AML-193 (cell line): ENCODE data around the gene ILKAP.

Source experiments
- DNase-seq, 2 experiments: peaks; one replicate each; lab custom pipeline; 2025; lab: John Stamatoyannopoulos, UW

ILKAP gene

DNA sequence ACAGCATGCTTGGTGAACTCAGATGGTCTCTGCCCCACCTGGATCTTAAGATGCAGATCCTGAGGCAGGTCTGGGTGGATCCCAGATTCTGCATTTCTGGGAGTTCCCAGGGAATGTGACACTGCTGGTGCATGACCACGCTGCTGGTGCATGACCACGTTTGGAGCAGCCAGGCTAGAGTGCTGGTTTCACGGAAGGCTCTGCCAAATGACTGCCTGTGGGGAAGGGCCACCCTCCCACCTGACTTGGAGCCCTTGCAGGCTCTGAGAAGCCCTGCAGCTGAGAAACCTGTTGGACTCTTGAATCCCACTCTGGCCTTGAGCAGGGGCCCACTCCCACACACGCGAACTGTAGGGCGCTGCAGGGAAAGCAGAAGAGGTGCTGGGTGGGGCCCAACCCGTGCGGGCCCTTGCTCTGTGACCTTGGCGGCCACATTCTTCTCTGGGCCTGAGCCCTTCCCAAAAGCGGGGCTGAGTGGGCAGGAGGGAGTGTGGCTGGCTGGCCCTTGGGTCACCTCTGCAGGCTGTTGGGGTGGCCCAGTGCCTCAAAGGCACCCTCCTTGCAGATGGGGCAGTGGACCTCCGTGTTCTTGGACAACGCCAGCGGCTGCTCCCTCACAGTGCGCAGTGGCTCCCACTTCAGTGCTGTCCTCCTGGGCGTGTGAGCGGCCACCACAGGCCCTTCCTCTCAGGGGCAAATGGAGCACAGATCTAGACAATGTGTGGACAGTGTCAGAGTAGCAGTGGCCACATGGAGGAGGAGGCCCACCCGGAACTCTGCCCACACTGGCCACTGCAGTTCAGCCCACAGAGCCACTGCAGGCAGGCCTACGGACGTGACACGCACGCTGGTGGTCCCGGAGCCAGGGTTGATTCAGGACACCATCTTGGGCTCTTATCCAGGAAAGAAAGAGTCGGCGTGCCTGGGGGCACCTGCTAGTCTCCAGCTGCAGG lies 36.8 kb downstream of the ILKAP start:
- no peak for DNase-seq

DNA sequence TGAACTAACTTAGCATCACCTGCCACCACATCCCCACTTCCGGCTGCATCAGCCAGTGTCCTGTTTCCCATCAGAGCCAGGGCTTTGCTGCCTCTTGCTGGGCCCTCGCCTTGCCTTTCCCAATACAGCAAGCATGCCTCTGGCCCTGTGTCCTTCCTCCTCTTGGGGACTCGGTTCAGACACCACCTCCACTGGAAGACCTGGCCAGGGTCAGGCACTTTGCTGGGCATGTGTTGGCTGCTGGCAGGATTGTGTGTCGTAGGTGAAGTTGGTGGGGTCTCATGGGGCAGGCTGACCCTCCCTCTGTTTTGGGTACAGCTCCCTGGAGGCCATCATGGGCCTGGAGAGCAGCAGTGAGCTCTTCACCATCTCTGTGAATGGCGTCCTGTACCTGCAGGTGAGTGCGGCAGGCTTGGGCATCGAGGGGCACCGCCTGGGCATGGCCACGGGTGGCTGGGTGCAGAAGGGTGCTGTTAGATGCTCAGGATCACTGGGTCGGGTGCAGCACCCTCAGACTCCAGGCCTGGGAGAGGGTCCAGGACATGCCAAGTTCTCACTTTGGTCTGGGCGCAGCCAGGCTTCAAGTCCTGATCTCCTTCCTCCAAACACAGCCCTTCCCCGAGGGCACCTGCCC lies 38.1 kb downstream of the ILKAP start:
- no peak for DNase-seq

- DNase-seq = no peak
Observed at GRCh38 chr2:238164906-238165287, 38.6 kb downstream of the ILKAP start.

GRCh38 chr2:238163481-238164198 lies 39.9 kb downstream of the ILKAP start:
- DNase-seq = no peak

DNA sequence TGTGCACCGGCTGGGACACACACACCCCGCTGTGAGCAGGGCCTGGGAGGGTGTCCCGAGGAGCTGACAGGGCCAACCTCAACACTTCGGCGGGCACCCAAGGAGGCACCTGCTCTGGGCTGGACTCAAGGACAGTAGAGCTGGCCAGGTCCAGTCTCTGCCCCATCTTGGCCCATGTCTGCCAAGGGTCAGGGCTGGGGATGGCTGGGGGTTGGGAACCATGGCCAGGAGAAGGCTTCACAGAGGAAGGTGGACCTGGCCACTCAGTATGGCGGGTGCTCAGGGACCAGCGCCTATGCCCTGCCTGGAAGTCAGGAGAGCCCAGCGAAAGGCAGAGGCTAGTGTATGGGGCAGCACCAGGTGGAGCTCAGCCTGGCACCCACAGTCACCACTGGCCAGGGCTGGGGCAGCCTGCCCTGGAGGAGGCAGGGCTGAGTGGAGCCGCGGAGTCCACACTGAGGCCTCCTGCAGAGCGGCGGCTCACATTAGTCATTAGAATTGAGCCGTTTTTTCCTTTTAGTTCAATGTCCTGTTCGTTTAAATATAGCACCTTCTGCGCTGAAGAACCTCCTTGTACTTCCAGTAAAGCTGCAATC lies 40.6 kb downstream of the ILKAP start:
- no peak for DNase-seq

DNA sequence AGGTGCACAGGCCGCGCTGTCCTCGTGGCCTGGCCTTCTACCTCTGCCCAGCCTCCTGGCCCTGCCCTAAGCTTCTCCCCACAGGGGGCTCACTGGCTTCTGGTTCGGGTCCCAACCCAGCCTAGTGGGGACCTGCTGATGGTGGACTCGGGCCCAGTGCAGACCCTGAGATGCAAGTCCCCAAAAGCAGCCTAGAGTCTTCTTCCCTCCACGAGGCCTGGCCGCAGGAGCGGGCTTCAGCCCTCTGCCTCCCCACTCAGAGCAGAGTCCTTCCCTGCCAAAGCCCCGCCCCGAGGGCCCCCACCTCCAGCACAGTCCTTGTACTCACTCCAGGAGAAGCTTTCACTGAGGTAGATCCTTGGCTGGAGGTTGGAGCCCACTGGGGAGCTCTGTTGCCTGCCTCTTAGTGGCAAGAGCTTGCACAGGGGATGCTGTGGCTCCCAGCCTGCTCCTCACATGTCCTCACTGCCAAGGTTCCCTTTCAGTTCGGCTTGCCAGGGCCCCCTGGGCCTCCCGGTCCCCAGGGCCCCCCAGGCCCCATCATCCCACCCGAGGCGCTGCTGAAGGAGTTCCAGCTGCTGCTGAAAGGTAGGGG lies 41.1 kb downstream of the ILKAP start:
- no peak for DNase-seq

DNA sequence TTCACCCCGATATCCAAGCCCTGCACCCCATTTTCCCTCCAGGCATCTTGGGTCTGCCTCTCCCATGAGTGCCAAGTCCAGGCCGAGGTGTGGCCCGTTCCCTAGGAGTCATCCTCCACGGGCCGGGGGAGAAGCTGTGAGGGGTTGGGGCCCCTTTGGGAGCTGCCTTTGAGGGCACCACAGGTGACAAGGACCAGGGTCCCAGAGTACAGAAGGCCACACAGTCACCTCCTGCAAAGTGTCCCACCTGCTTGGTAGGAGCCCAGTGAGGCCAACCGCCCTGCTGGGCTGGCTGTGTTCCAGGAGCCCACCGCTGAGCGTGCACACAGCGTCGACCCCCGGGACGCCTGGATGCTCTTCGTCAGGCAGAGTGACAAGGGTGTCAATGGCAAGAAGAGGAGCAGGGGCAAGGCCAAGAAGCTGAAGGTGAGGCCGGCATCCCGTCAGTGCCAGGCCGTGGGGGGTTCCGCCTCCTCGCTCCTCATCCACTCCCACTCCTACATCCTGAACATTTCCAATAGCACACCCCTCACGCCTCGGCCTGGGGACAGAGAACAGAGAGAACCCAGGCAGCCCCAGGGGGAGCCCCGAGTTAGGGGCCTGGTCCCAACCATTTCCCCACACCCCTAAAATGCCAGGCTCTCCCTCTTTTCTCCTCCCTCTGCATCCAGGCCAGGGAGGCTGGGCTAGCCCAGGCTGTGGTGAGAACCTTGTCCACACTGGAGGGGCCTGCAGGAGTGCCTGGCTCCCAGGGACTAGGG lies 42.0 kb downstream of the ILKAP start:
- DNase-seq = no peak

GRCh38 chr2:238160206-238161129 lies 43.0 kb downstream of the ILKAP start:
- DNase-seq = no peak

DNA sequence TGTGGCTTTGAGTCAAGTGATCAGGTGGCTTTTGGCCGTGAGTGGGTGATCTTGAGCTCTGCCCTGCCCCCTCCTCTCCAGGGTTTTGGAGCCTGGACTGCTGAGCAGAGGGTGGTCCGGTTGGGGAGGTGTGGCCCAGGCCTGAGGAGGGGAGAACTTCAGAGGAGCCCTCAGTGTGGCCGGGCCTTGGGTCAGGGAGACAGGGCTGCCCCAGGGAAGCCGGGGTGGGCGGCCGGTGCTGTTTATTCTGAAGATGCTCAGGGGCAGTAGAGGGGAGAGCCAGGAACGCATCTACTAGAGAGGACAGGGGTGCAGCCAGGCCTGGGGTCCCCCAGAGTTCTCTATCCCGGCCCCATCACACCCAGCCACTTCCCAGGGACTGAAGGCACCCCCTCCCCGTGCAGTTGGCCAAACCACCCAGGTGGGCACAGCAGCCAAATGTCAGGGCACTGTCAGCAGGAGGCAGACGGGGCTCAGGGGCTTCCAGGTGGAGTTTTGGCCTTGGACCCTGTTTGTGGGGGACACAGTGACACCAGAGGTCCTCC lies 43.8 kb downstream of the ILKAP start:
- DNase-seq = no peak

- no peak for DNase-seq
Observed at GRCh38 chr2:238159071-238159539, 44.4 kb downstream of the ILKAP start.

GRCh38 chr2:238158509-238159070 lies 44.9 kb downstream of the ILKAP start, which contains the start of gene ERFE:
ERFE (plus strand) TSS chr2:238158970; CDS start chr2:238159008, 38 bp downstream.
- DNase-seq = peak in 1 of 2 experiments; percentile 8

DNA sequence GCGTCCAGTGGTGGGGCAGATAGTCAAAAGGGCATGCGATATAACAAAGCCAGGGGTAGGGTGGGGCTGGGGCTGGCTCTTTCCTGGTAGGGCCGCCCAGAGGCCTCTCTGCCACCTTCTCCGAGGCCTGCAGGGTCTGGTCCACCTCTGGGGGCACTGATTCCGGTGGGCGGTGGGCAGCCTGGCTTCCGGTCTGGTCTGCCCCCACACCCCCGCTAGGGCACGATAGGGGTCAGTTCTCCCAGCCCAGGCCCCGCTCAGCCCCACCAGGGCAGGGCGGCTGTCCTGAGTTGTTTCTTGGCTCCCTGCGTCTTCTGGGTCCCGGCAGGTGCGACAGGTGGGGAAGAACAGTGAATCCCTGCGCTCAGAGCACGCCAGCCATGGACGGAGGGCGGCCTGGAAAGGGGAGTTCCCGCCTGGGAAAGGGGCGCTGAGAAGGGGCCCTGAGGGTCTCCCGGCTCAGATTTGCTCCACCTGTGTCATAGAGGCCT lies 45.4 kb downstream of the ILKAP start:
- DNase-seq = no peak

- no peak for DNase-seq
Observed at GRCh38 chr2:238157506-238158017, 45.9 kb downstream of the ILKAP start.

- no peak for DNase-seq
Observed at GRCh38 chr2:238155761-238156694, 47.5 kb downstream of the ILKAP start.

DNA sequence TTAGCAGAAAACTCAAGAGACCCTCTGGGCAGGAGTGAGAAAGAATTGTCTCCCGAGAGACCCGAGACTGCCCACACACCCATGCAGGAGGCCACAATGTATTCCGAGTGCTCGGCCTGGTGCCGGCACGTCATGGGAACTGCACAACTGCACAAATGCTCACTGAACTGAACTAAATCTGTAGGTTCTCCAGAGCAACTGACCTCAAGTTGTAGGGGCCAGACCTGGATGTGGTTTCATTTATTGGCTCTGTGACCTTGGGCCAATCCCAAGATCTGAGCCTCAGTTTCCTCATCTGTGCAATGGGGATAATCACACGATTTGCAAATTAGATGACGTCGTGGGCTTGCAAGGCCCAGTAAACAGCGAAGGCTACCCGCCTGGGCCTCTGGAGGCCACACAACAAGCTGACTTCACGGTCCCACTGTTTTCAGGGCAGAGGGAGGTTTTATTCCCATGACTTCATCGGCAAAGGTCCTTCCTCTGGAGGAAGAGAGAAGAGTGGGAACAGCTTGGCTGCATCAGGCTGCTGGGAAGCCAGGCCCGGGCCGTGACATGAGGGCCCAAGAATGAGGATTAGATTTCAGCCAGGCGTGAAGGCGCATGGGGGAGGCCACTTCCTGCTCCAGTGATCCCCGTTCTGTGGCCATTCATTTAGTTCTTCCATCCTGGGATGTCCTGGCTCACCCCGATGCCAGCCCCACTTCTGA lies 48.3 kb downstream of the ILKAP start:
- no peak for DNase-seq

DNA sequence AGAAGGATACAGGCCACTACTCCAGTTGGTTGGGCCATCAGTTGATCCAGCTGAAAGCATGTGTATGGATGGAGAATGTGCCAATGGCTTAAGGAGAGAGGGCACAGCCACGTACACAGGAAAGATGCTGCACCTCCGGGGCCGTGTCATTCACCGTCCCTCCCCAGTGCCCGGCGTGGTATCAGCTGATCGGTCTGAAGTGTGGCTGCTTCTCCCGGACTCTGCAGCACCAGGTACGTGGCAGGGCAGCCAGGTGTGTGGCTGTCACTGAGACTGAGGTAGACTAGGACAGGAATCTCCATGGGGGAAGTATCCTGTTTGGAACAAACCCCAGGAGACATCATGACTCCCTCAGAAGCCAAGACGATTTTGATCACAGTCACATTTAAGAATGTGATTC lies 48.9 kb downstream of the ILKAP start:
- DNase-seq = no peak
